Mesenchymal stem cell (in vitro differentiated cells and primary cell): Measurements from ENCODE around the gene PLCB3.

ENCODE experiments used
- DNase-seq: peaks from one replicate; pipeline ENCODE4 v3.0.0-alpha.2; 2013
- H2AFZ ChIP-seq: one replicate; pipeline ENCODE4 v1.6.1; 2013; ENCODE audit warnings: low read depth, mild to moderate bottlenecking, control low read depth, inconsistent platforms, low read length, moderate library complexity
- H2AK5ac ChIP-seq: 2 replicates; pipeline ENCODE4 v1.6.1; 2013; ENCODE audit warnings: low read length, moderate library complexity, mild to moderate bottlenecking, inconsistent platforms; ENCODE audit not compliant: severe bottlenecking
- H2BK120ac ChIP-seq: one replicate; pipeline ENCODE4 v1.6.1; 2013; ENCODE audit warnings: low read depth, mild to moderate bottlenecking, inconsistent platforms, low read length, moderate library complexity
- H2BK12ac ChIP-seq, 2 experiments: one replicate each; pipeline ENCODE4 v1.6.1; 2013; ENCODE audit warnings: inconsistent platforms in 2 of 2, low read length in 2 of 2, mild to moderate bottlenecking in 2 of 2, moderate library complexity in 2 of 2, control low read depth in 1 of 2
- H2BK15ac ChIP-seq: one replicate; pipeline ENCODE4 v1.6.1; 2013; ENCODE audit warnings: mild to moderate bottlenecking, low read depth, inconsistent platforms; ENCODE audit not compliant: poor library complexity, severe bottlenecking
- H2BK5ac ChIP-seq: 2 replicates; pipeline ENCODE4 v1.6.1; 2013; ENCODE audit warnings: low read depth, mild to moderate bottlenecking, low read length, control low read depth, inconsistent platforms; ENCODE audit not compliant: poor library complexity, severe bottlenecking
- H3K14ac ChIP-seq, 2 experiments: one replicate each; pipeline ENCODE4 v1.6.1; 2013; ENCODE audit warnings: inconsistent platforms in 2 of 2, low read length in 2 of 2, control low read depth in 1 of 2, mild to moderate bottlenecking in 1 of 2, moderate library complexity in 1 of 2
- H3K18ac ChIP-seq, 2 experiments: one replicate each; pipeline ENCODE4 v1.6.1; 2013; ENCODE audit warnings: inconsistent platforms in 2 of 2, low read length in 2 of 2, control low read depth in 1 of 2, low read depth in 1 of 2, mild to moderate bottlenecking in 1 of 2
- H3K23ac ChIP-seq, 2 experiments: one replicate each; pipeline ENCODE4 v1.6.1; 2013; ENCODE audit warnings: inconsistent platforms in 2 of 2, low read length in 2 of 2, mild to moderate bottlenecking in 2 of 2, moderate library complexity in 2 of 2, control low read depth in 1 of 2
- H3K27ac ChIP-seq: 2 replicates; pipeline ENCODE4 v1.5.1; 2013; ENCODE audit warnings: mild to moderate bottlenecking, moderate library complexity, low read length, control low read depth, inconsistent platforms; ENCODE audit not compliant: poor library complexity, severe bottlenecking
- H3K27me3 ChIP-seq, 2 experiments: 2 replicates each; pipeline versions ENCODE4 v1.6.1 to v1.7.0; 2013; ENCODE audit warnings: low read length in 2 of 2, mild to moderate bottlenecking in 2 of 2, moderate library complexity in 2 of 2, control low read depth in 1 of 2, inconsistent platforms in 1 of 2; ENCODE audit not compliant: control insufficient read depth in 1 of 2, insufficient read depth in 1 of 2
- H3K36me3 ChIP-seq, 2 experiments: 2 replicates each; pipeline versions ENCODE4 v1.6.1 to v1.7.0; 2013; ENCODE audit warnings: low read length in 2 of 2, control low read depth in 1 of 2, inconsistent platforms in 1 of 2, low read depth in 1 of 2, mild to moderate bottlenecking in 1 of 2; ENCODE audit not compliant: insufficient read depth in 2 of 2, control insufficient read depth in 1 of 2
- H3K4ac ChIP-seq, 2 experiments: one replicate each; pipeline ENCODE4 v1.6.1; 2013; ENCODE audit warnings: inconsistent platforms in 2 of 2, low read length in 2 of 2, mild to moderate bottlenecking in 2 of 2, moderate library complexity in 2 of 2, control low read depth in 1 of 2, low read depth in 1 of 2
- H3K4me1 ChIP-seq: 2 replicates; pipeline ENCODE4 v1.6.1; 2013; ENCODE audit warnings: low read depth, low read length, control low read depth; ENCODE audit not compliant: control insufficient read depth, insufficient read depth
- H3K4me2 ChIP-seq: 2 replicates; pipeline ENCODE4 v1.6.1; 2013; ENCODE audit warnings: low read length, mild to moderate bottlenecking, inconsistent platforms; ENCODE audit not compliant: poor library complexity, severe bottlenecking
- H3K4me3 ChIP-seq, 2 experiments: 2 replicates each; pipeline versions ENCODE4 v1.5.1 to v1.7.0; 2013; ENCODE audit warnings: low read length in 2 of 2, mild to moderate bottlenecking in 2 of 2, control low read depth in 1 of 2, low read depth in 1 of 2; ENCODE audit not compliant: insufficient read depth in 1 of 2
- H3K79me1 ChIP-seq: replicated peaks from 2 replicates; pipeline ENCODE4 v1.6.1; 2013; ENCODE audit warnings: mild to moderate bottlenecking, control low read depth, low read length, inconsistent platforms; ENCODE audit not compliant: poor library complexity, severe bottlenecking
- H3K9ac ChIP-seq: 2 replicates; pipeline ENCODE4 v1.7.0; 2013; ENCODE audit warnings: mild to moderate bottlenecking, low read length, moderate library complexity
- H3K9me3 ChIP-seq: 2 replicates; pipeline ENCODE4 v1.7.0; 2013; ENCODE audit warnings: mild to moderate bottlenecking, low read length; ENCODE audit not compliant: control insufficient read depth
- H4K8ac ChIP-seq: one replicate; pipeline ENCODE4 v1.6.1; 2013; ENCODE audit warnings: inconsistent platforms, mild to moderate bottlenecking, low read length, moderate library complexity
- H4K91ac ChIP-seq: one replicate; pipeline ENCODE4 v1.6.1; 2013; ENCODE audit warnings: mild to moderate bottlenecking, low read length, inconsistent platforms
- WGBS: methylation state at CpG from one replicate; pipeline ENCODE4 v1.1.7; 2013; ENCODE audit warnings: mixed read lengths; 5-methylcytosine and 5-hydroxymethylcytosine counted together

PLCB3 gene

DNA sequence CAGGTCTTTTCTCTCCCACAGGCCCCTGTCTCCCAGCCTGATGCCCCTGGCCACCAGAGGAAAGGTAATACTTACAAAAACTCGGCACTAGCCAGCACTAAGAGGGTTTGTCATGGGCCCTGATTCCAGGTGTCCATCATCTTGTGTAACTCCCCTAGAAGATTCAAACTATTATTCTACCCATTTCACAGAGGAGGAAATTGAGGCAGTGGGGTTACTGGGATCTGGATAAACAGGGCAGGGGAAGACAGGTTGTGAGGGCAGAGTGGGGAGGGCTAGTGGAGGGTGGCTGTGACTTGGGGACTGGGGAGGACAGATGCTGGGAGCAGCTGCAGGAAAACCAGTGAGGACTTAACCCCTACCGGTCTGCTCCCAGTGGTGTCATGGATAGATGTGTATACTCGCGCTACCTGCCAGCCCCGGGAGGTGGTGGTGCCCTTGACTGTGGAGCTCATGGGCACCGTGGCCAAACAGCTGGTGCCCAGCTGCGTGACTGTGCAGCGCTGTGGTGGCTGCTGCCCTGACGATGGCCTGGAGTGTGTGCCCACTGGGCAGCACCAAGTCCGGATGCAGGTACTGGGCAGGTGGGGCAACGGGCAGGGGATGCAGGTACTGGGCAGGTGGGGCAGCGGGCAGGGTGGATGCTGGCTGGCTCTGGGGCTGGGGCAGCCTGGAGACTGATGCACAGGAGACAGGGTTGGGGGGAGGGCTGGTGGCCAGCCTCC, 15.7 kb upstream of the PLCB3 start:
- H2AFZ ChIP-seq: no peak overlapping the region
- peak overlapping the region in 1 of 2 experiments; percentile 80 for H3K14ac ChIP-seq
- no peak overlapping the region for H2AK5ac ChIP-seq
- H4K8ac ChIP-seq: peak overlapping the region; percentile 10
- no peak for DNase-seq
- H4K91ac ChIP-seq: peak overlapping the region; percentile 23
- H2BK15ac ChIP-seq: no peak overlapping the region
- no peaks in the 10 kb centered on the region for H3K27me3 ChIP-seq
- peak overlapping the region in 1 of 2 experiments; percentile 91 for H3K4me3 ChIP-seq
- peaks cover 41% of the 10 kb centered on the region for H3K4me1 ChIP-seq
- no peak overlapping the region for H3K4ac ChIP-seq
- peak overlapping the region; percentile 80 for H3K9ac ChIP-seq
- H2BK5ac ChIP-seq: no peak overlapping the region
- peak overlapping the region; percentile 73 for H3K4me2 ChIP-seq
- H3K27ac ChIP-seq: no peak overlapping the region
- peak overlapping the region; percentile 57 for H2BK120ac ChIP-seq
- peaks cover 46% of the 10 kb centered on the region for H3K79me1 ChIP-seq
- H2BK12ac ChIP-seq: peak overlapping the region in 1 of 2 experiments; percentile 7
- H3K23ac ChIP-seq: no peak overlapping the region
- H3K36me3 ChIP-seq: peaks cover 36 to 43% of the 10 kb centered on the region in 2 experiments
- 95% methylated on average over 10 of the region's 12 CpGs for WGBS
- H3K18ac ChIP-seq: peak overlapping the region in 1 of 2 experiments; percentile 37
- H3K9me3 ChIP-seq: no peaks in the 10 kb centered on the region

- Histone ChIP-seq H3K9ac (no peak overlapping the region), H3K27me3 (no peaks in the 10 kb centered on the region), H2AFZ (no peak overlapping the region), H4K8ac (no peak overlapping the region), H2BK12ac (peak overlapping the region in 1 of 2 experiments; percentile 28), H3K79me1 (peaks cover 37% of the 10 kb centered on the region), H3K4me1 (peaks cover 32% of the 10 kb centered on the region), H2BK15ac (no peak overlapping the region), H3K4ac (no peak overlapping the region), H2BK5ac (no peak overlapping the region), H4K91ac (peak overlapping the region; percentile 15), H3K4me3 (no peak overlapping the region), H3K27ac (no peak overlapping the region), H3K18ac (no peak overlapping the region), H3K9me3 (no peaks in the 10 kb centered on the region), H2BK120ac (no peak overlapping the region), H3K14ac (no peak overlapping the region), H3K4me2 (no peak overlapping the region), H3K23ac (no peak overlapping the region), H2AK5ac (no peak overlapping the region), H3K36me3 (peaks cover 35 to 36% of the 10 kb centered on the region in 2 experiments)
- WGBS: 95% methylated on average over 11 of the region's 12 CpGs
- DNase-seq: no peak
Measured at GRCh38 chr11:64237484-64237951, 13.8 kb upstream of the PLCB3 start.

DNA sequence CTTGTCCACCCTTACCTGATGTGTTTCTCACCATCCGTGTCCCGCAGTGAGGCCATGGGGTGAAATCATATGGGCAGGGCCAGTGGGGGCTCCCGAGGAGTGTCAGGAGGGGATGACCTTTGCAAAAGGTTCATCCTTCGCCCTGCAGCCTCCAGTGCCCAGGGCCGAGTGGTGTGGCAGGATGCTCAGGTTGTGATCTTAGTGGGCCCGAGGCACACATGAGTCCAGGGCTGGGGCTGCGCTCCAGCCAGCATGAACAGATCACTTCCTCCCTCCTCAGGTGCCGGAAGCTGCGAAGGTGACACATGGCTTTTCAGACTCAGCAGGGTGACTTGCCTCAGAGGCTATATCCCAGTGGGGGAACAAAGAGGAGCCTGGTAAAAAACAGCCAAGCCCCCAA, 13.3 kb upstream of the PLCB3 start:
- WGBS: 93% methylated on average over 9 of the region's 9 CpGs
- Histone ChIP-seq H3K27me3 (no peaks in the 10 kb centered on the region), H3K4me2 (no peak overlapping the region), H3K9ac (no peak overlapping the region), H4K8ac (no peak overlapping the region), H3K14ac (no peak overlapping the region), H3K4me3 (no peak overlapping the region), H3K4ac (no peak overlapping the region), H2AFZ (no peak overlapping the region), H3K36me3 (peaks cover 37 to 39% of the 10 kb centered on the region in 2 experiments), H2BK120ac (no peak overlapping the region), H3K23ac (no peak overlapping the region), H3K27ac (no peak overlapping the region), H2AK5ac (no peak overlapping the region), H2BK12ac (no peak overlapping the region), H2BK15ac (no peak overlapping the region), H3K4me1 (peaks cover 34% of the 10 kb centered on the region), H3K79me1 (peaks cover 38% of the 10 kb centered on the region), H2BK5ac (no peak overlapping the region), H3K18ac (no peak overlapping the region), H3K9me3 (no peaks in the 10 kb centered on the region), H4K91ac (no peak overlapping the region)
- no peak for DNase-seq

GRCh38 chr11:64238999-64239398, 12.3 kb upstream of the PLCB3 start:
- Histone ChIP-seq H4K91ac (no peak overlapping the region), H3K23ac (no peak overlapping the region), H2BK5ac (no peak overlapping the region), H3K4ac (no peak overlapping the region), H3K9me3 (no peaks in the 10 kb centered on the region), H3K14ac (no peak overlapping the region), H3K4me2 (no peak overlapping the region), H3K27ac (no peak overlapping the region), H3K18ac (no peak overlapping the region), H3K27me3 (no peaks in the 10 kb centered on the region), H2BK15ac (no peak overlapping the region), H2AK5ac (no peak overlapping the region), H4K8ac (no peak overlapping the region), H2BK120ac (no peak overlapping the region), H3K36me3 (peaks cover 46 to 48% of the 10 kb centered on the region in 2 experiments), H2BK12ac (no peak overlapping the region), H3K9ac (no peak overlapping the region), H2AFZ (no peak overlapping the region), H3K4me3 (no peak overlapping the region), H3K4me1 (peaks cover 36% of the 10 kb centered on the region), H3K79me1 (peaks cover 31% of the 10 kb centered on the region)
- 97% methylated on average over 5 of the region's 5 CpGs for WGBS
- no peak for DNase-seq
